RWPE2 (cell line): ENCODE data around the gene LACRT.

ENCODE experiments used
- ATAC-seq: fragments of 200-7000 bp; cut with Tn5 transposase; 3 replicates; pipeline ENCODE4 v1.9.1; 2021; ENCODE audit warnings: low read depth
- DNase-seq: peaks from one replicate; pipeline ENCODE4 v3.0.0-alpha.2; 2020; ENCODE audit warnings: low spot score
- H3K27ac ChIP-seq: fragments of 450-650 bp; 2 replicates; pipeline ENCODE4 v1.5.1; 2017; ENCODE audit warnings: mild to moderate bottlenecking; ENCODE audit not compliant: poor library complexity, severe bottlenecking
- H3K27me3 ChIP-seq: fragments of 250-450 bp; sonication (Bioruptor Pico); 2 replicates; pipeline ENCODE4 v1.5.1; 2021; ENCODE audit warnings: mild to moderate bottlenecking, moderate library complexity; ENCODE audit not compliant: insufficient read depth, poor library complexity, severe bottlenecking
- H3K36me3 ChIP-seq: fragments of 250-450 bp; sonication (Bioruptor Pico); 2 replicates; pipeline ENCODE4 v1.5.1; 2020; ENCODE audit warnings: low read depth, mild to moderate bottlenecking, moderate library complexity
- H3K4me1 ChIP-seq: fragments of 250-450 bp; sonication (Bioruptor Pico); 2 replicates; pipeline ENCODE4 v1.5.1; 2021; ENCODE audit warnings: mild to moderate bottlenecking, moderate library complexity; ENCODE audit not compliant: insufficient read depth, poor library complexity, severe bottlenecking
- H3K4me3 ChIP-seq: fragments of 250-450 bp; sonication (Bioruptor Pico); 2 replicates; pipeline ENCODE4 v1.5.1; 2021; ENCODE audit warnings: mild to moderate bottlenecking, moderate library complexity; ENCODE audit not compliant: severe bottlenecking
- H3K9me3 ChIP-seq: fragments of 250-450 bp; sonication (Bioruptor Pico); 2 replicates; pipeline ENCODE4 v1.5.1; 2021; ENCODE audit warnings: mild to moderate bottlenecking, moderate library complexity; ENCODE audit not compliant: severe bottlenecking
- CTCF ChIP-seq: fragments of 450-650 bp; IDR thresholded peaks from one replicate; pipeline ENCODE4 v1.5.1; 2017; ENCODE audit warnings: mild to moderate bottlenecking, moderate library complexity; ENCODE audit not compliant: poor library complexity, severe bottlenecking

Gene LACRT

GRCh38 chr12:54604436-54604835, 30.3 kb downstream of the LACRT start:
- ATAC-seq (no peak), DNase-seq (no peak)
- no peaks in the 10 kb centered on the region for H3K27me3 ChIP-seq
- H3K4me1 ChIP-seq: no peaks in the 10 kb centered on the region
- H3K4me3 ChIP-seq: no peak overlapping the region
- H3K9me3 ChIP-seq: no peaks in the 10 kb centered on the region
- no peak for TF ChIP-seq CTCF
- no peak overlapping the region for H3K27ac ChIP-seq
- no peaks in the 10 kb centered on the region for H3K36me3 ChIP-seq

GRCh38 chr12:54603872-54604271, 30.8 kb downstream of the LACRT start:
- no peak overlapping the region for H3K27ac ChIP-seq
- TF ChIP-seq CTCF: no peak
- no peak for ATAC-seq

GRCh38 chr12:54603173-54603814, 31.4 kb downstream of the LACRT start:
- Histone ChIP-seq H3K27me3 (no peaks in the 10 kb centered on the region), H3K4me3 (no peak overlapping the region), H3K36me3 (no peaks in the 10 kb centered on the region), H3K4me1 (no peaks in the 10 kb centered on the region), H3K9me3 (no peaks in the 10 kb centered on the region), H3K27ac (no peak overlapping the region)
- DNase-seq (no peak), ATAC-seq (peak; percentile 92)
- TF ChIP-seq CTCF: peak; percentile 93

More at GRCh38 chr12:54603872-54604271, 30.8 kb downstream of the LACRT start:
- Histone ChIP-seq H3K9me3 (no peaks in the 10 kb centered on the region), H3K4me3 (no peak overlapping the region), H3K27me3 (no peaks in the 10 kb centered on the region), H3K4me1 (no peaks in the 10 kb centered on the region), H3K36me3 (no peaks in the 10 kb centered on the region)
- no peak for DNase-seq

GRCh38 chr12:54602661-54603060, 32.0 kb downstream of the LACRT start:
- DNase-seq: no peak
- TF ChIP-seq CTCF: no peak
- H3K27ac ChIP-seq: no peak overlapping the region
- no peak overlapping the region for H3K4me3 ChIP-seq
- no peaks in the 10 kb centered on the region for H3K27me3 ChIP-seq
- H3K36me3 ChIP-seq: no peaks in the 10 kb centered on the region
- no peaks in the 10 kb centered on the region for H3K4me1 ChIP-seq
- H3K9me3 ChIP-seq: no peaks in the 10 kb centered on the region
- no peak for ATAC-seq

- no peak overlapping the region for H3K27ac ChIP-seq
- TF ChIP-seq CTCF: no peak
- no peak overlapping the region for H3K4me3 ChIP-seq
- H3K9me3 ChIP-seq: no peaks in the 10 kb centered on the region
- ATAC-seq (peak; percentile 50; the same call in 1 of the 3 replicates), DNase-seq (no peak)
- no peaks in the 10 kb centered on the region for H3K36me3 ChIP-seq
- H3K27me3 ChIP-seq: no peaks in the 10 kb centered on the region
- no peaks in the 10 kb centered on the region for H3K4me1 ChIP-seq
Measured at GRCh38 chr12:54601841-54602240, 32.9 kb downstream of the LACRT start.
